Peyer's patch (tissue), 4 donors: ENCODE results near the gene PTX3. TPM values are rescaled to one million over a fixed set of nuclear protein-coding genes. Genes with fewer than 3 reads are reported as not detected.

Experiments
- DNase-seq, 3 donors: peaks; one replicate each; pipeline ENCODE4 v3.0.0-alpha.2; 2017 to 2019
- H3K27ac ChIP-seq, 4 donors: fragments of 200-600 bp; sonication (generic); one replicate each; pipeline ENCODE4 v1.5.1; 2016 to 2019
- H3K27me3 ChIP-seq, 2 donors: fragments of 200-600 bp; sonication (generic); one replicate each; pipeline ENCODE4 v1.5.1; 2019
- H3K36me3 ChIP-seq, 3 donors: fragments of 200-600 bp; sonication (generic); one replicate each; pipeline ENCODE4 v1.5.1; 2016 to 2019
- H3K4me1 ChIP-seq, 4 donors: fragments of 200-600 bp; sonication (generic); one replicate each; pipeline ENCODE4 v1.5.1; 2016 to 2019
- H3K4me3 ChIP-seq, 4 donors: fragments of 200-600 bp; sonication (generic); 1 replicate in 3 of 4; 2 replicates in 1 of 4; pipeline ENCODE4 v1.5.1; 2016 to 2019; ENCODE audit warnings: mild to moderate bottlenecking in 1 of 4
- H3K9me3 ChIP-seq, 4 donors: fragments of 200-600 bp; sonication (generic); one replicate each; pipeline ENCODE4 v1.5.1; 2016 to 2019; ENCODE audit warnings: mild to moderate bottlenecking in 1 of 4
- POLR2A ChIP-seq, 2 donors: fragments of 450-650 bp; IDR thresholded peaks; one replicate each; pipeline ENCODE4 v1.5.1; 2017; ENCODE audit warnings: antibody characterized with exemption in 2 of 2, mild to moderate bottlenecking in 2 of 2, moderate library complexity in 2 of 2
- total RNA-seq, 4 donors: library from RNA; depleted of rRNA; stranded (reverse); fragments of >200 nt; gene quantifications; one replicate each; pipeline ENCODE4 v1.1.0, GENCODE V29; 2016
- TF ChIP-seq, protein P1 (sequence below), 6 experiments: fragments of 450-650 bp in 4 of 6; fragments of 200-600 bp in 2 of 6; sonication (generic) in 1 of 6; IDR thresholded peaks; one replicate each; pipeline ENCODE4 v1.5.1; 2017 to 2019; ENCODE audit warnings: antibody characterized with exemption in 6 of 6, mild to moderate bottlenecking in 3 of 6, moderate library complexity in 1 of 6

The PTX3 gene
- total RNA-seq, 4 donors from 2014 or later, result 0.94 TPM; not detected in 3

GRCh38 chr3:157452097-157452496, 15.4 kb downstream of the PTX3 start:
- H3K9me3 ChIP-seq, result no peaks in the 10 kb centered on the region
- no peak overlapping the region for H3K27ac ChIP-seq
- H3K27me3 ChIP-seq, result no peaks in the 10 kb centered on the region
- no peaks in the 10 kb centered on the region for H3K4me1 ChIP-seq
- H3K36me3 ChIP-seq, result no peaks in the 10 kb centered on the region
- DNase-seq, result no peak
- TF ChIP-seq, protein P1, sequence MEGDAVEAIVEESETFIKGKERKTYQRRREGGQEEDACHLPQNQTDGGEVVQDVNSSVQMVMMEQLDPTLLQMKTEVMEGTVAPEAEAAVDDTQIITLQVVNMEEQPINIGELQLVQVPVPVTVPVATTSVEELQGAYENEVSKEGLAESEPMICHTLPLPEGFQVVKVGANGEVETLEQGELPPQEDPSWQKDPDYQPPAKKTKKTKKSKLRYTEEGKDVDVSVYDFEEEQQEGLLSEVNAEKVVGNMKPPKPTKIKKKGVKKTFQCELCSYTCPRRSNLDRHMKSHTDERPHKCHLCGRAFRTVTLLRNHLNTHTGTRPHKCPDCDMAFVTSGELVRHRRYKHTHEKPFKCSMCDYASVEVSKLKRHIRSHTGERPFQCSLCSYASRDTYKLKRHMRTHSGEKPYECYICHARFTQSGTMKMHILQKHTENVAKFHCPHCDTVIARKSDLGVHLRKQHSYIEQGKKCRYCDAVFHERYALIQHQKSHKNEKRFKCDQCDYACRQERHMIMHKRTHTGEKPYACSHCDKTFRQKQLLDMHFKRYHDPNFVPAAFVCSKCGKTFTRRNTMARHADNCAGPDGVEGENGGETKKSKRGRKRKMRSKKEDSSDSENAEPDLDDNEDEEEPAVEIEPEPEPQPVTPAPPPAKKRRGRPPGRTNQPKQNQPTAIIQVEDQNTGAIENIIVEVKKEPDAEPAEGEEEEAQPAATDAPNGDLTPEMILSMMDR (IDR thresholded peaks at IDR 0.05), result no peak
- no peak for TF ChIP-seq POLR2A (IDR thresholded peaks at IDR 0.05)
- no peak overlapping the region for H3K4me3 ChIP-seq

DNA sequence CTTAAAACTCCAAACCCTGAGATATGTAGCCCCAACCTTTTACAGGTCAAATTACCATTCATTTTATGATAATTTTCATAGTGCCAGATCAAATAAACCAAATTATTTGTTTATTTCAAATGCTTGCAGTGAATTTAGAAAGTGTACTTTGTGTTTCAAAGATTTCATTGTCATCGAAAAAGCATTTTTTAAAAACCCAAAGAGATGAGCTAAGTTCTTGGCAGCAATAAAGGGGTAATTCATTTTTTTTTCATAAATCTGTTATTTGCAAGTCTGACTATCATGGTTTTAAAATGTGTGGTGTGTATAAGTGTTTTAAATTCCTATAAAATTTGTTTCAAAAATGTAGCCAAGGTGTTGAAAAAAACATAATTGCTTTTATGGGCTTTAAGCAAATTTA, 17.2 kb downstream of the PTX3 start:
- TF ChIP-seq POLR2A (IDR thresholded peaks at IDR 0.05), result no peak
- TF ChIP-seq, protein P1 (IDR thresholded peaks at IDR 0.05), result no peak
- DNase-seq, result no peak

GRCh38 chr3:157459706-157460105, 23.1 kb downstream of the PTX3 start:
- no peak for DNase-seq
- TF ChIP-seq, protein P1 (IDR thresholded peaks at IDR 0.05), result no peak
- TF ChIP-seq POLR2A (IDR thresholded peaks at IDR 0.05), result no peak
- Histone ChIP-seq H3K27ac (no peak overlapping the region), H3K36me3 (no peaks in the 10 kb centered on the region), H3K4me3 (no peak overlapping the region), H3K4me1 (no peaks in the 10 kb centered on the region), H3K27me3 (no peaks in the 10 kb centered on the region), H3K9me3 (no peaks in the 10 kb centered on the region)

More for the DNA sequence above, 17.2 kb downstream of the PTX3 start:
- Histone ChIP-seq H3K27me3 (no peaks in the 10 kb centered on the region), H3K4me3 (no peak overlapping the region), H3K9me3 (no peaks in the 10 kb centered on the region), H3K36me3 (no peaks in the 10 kb centered on the region), H3K27ac (no peak overlapping the region), H3K4me1 (no peaks in the 10 kb centered on the region)

- Histone ChIP-seq H3K9me3 (no peaks in the 10 kb centered on the region), H3K27ac (no peak overlapping the region), H3K36me3 (no peaks in the 10 kb centered on the region), H3K27me3 (no peaks in the 10 kb centered on the region), H3K4me3 (no peak overlapping the region), H3K4me1 (no peaks in the 10 kb centered on the region)
- DNase-seq, result no peak
- TF ChIP-seq, protein P1 (IDR thresholded peaks at IDR 0.05), result no peak
- no peak for TF ChIP-seq POLR2A (IDR thresholded peaks at IDR 0.05)
These were observed 23.6 kb downstream of the PTX3 start for GRCh38 chr3:157460253-157460652.

DNA sequence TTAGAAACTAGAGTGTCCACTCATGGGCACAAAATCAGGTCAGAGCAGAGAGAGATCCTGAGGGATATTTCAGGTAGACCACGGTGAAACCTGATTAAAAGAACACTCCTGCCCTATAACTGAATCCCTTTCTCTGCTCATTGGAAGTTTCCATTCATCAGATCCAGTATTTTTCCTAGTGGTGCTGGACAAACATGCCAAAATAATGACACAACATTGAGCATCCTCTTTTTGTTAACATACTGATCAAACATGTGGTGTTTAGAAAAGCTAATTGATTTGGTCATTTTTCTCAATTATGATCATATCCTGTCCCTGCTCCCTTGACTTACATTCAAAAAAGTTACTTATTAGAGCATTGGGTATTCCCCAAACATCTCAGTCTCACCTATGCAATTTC, 27.2 kb downstream of the PTX3 start:
- no peak for TF ChIP-seq POLR2A (IDR thresholded peaks at IDR 0.05)
- TF ChIP-seq, protein P1 (IDR thresholded peaks at IDR 0.05), result no peak
- H3K4me1 ChIP-seq, result no peaks in the 10 kb centered on the region
- no peak overlapping the region for H3K27ac ChIP-seq
- no peaks in the 10 kb centered on the region for H3K27me3 ChIP-seq
- DNase-seq, result no peak
- no peaks in the 10 kb centered on the region for H3K9me3 ChIP-seq
- H3K4me3 ChIP-seq, result no peak overlapping the region
- no peaks in the 10 kb centered on the region for H3K36me3 ChIP-seq

GRCh38 chr3:157464321-157464720, 27.7 kb downstream of the PTX3 start:
- DNase-seq, result no peak
- H3K4me3 ChIP-seq, result no peak overlapping the region
- no peaks in the 10 kb centered on the region for H3K4me1 ChIP-seq
- no peaks in the 10 kb centered on the region for H3K36me3 ChIP-seq
- TF ChIP-seq, protein P1 (IDR thresholded peaks at IDR 0.05), result no peak
- TF ChIP-seq POLR2A (IDR thresholded peaks at IDR 0.05), result no peak
- no peaks in the 10 kb centered on the region for H3K27me3 ChIP-seq
- H3K27ac ChIP-seq, result no peak overlapping the region
- H3K9me3 ChIP-seq, result no peaks in the 10 kb centered on the region
